HG03175 (cell line): ENCODE data around the gene TPRG1L.

Experiments
- ATAC-seq: cut with Tn5 transposase; IDR thresholded peaks from one replicate; pipeline ENCODE4 v1.9.1; 2021; ENCODE audit warnings: mild to moderate bottlenecking, moderate library complexity; ENCODE audit not compliant: unreplicated experiment

Gene TPRG1L

DNA sequence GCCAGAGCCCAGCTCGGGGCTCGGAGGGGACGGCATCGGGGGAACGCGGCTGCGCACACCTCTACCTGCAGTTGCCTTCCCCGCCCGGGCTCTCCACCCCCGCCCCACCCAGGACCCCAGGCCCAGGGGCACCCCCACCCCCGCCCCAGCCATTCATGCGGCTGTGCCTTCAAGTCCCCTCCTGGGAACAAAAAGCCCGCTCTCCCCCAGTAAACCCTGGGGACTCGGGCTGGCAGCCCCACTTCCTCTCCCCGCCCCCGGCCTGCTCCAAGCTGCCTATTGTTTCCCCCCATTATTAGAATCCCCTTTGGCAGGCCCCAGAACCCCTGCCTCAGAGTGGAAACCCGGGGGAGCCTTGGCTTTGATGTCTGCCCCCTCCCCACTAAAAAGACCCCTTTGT is 31.5 kb upstream of the TPRG1L start:
- ATAC-seq: no peak

DNA sequence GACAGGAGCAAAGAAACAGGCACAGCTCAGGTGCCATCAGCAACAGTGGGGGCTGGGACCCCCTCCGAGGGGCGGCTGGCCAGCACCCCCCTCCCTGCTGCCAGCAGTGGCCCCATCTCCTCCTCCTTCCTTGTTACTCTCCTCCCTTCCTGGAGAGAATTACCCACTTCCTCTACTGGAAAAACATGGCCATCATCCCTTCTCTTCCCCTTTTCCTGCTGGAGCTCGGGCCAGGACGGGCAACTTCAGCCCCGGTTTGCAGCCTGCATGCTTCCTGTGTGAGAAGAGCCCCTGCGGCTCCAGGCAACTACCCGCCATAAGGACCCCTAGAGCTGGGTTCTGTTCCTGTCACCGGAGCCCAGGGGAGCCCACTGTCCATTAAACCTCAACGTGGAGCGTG is 31.1 kb upstream of the TPRG1L start:
- no peak for ATAC-seq

DNA sequence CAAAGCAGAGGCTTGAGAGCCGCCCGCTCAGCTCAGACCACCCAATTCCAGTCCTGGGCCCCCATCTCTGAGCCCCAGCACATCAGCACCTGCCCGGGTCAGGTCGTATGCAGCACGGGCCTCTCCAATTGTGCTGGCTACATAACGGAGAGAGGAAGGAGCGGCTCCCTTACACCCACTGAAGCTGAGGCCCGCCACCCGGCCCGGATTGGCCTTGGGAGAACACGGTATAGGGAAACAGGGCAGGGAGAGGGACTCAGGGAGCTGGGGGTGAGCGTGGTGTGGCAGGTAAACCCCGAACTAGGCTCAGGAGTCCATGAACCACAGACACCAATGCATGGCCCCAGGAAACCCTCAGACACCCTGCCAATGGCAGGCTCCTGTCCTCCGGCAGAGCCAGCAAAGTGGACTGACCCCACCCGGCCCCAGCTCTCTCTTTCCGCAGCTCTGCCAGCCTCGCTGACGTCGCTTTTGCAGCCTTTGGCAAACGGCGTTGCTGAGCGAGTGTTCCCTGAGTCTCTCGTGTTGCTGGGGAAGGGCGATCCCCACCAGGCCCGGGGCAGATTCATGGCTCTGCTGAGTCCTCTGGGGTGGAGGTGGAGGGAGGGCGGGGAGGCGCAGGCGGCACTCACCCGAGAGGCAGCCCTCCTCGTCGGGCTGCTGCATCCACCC is 30.0 kb upstream of the TPRG1L start:
- no peak for ATAC-seq

DNA sequence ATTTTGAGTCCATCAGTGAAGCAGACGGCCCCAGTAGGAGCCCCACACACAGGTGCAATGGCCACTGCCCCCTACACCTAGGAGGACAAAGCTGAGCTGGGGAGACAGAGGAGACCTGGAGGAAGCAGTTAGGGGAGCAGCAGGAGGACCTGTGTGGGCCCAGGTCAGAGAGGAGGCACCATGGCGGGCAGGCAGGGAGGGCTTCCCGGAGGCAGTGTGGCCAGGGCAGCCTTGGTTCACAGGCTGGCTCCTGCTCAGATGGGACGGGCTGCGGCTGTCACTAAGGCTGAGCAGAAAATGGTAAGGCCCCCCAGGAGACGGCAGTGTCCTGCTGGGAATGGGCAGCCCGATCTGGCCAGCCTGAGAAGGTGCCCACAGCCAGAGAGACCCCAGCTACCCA is 28.9 kb upstream of the TPRG1L start:
- no peak for ATAC-seq

DNA sequence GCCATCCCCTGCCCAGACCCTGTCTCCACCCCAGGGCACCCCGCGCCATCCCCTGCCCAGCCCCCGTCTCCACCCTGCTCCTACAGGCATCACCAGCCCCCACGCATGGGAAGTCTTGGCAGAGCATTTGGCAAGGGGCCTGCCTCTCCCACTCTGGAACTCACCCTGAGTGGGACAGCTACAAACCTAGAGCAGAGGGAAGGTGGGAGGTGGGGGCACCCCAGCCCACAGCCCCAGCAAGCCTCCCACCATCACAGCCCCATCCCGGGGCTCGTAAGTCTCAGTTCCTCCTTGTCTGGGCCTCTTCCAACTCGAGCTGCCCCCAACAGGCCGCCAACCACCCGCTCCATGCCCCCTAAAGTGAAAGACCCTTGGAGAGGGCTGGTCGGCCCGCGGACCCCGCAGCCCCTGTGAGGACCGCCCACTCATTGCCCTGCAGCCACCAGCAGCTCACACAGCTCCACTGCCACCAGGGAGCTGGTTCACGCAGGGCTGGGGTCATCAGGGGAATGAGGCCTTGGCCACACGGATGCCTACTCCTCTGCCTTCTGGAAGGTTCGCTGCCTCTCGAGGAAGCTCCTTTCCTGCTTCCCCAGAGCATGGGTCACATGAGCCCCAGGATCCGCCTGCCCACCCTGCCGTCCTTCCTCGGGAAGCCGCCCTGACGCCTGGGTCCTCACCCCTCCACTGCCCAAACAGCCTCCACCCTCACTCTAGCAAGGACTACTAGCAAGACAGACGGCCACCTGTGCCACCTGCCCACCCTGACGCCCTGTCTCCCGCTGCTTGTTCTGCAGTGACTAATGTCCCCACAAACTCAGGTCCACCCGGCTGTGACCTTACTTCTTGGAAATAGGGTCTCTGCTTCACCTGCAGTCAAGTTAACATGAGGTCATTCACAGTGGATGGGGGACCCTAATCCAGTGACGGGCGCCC is 27.9 kb upstream of the TPRG1L start:
- no peak for ATAC-seq

DNA sequence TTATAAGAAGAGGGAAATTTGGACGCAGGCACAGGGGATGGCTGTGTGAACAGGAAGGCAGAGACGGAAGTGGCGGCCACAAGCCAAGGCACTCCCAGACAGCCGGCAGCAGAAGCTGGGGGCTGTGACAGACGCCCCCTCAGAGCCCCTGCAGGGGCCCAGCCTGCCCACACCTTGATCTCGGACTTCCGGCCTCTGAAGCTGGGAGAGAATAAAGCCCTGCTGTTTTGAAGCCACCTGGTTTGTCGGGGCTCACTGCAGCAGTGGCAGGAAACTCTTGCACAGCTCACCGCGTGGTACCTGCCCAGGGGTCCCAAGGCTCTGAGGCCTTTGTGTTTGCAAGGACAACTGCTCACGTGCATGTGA is 27.2 kb upstream of the TPRG1L start:
- no peak for ATAC-seq

DNA sequence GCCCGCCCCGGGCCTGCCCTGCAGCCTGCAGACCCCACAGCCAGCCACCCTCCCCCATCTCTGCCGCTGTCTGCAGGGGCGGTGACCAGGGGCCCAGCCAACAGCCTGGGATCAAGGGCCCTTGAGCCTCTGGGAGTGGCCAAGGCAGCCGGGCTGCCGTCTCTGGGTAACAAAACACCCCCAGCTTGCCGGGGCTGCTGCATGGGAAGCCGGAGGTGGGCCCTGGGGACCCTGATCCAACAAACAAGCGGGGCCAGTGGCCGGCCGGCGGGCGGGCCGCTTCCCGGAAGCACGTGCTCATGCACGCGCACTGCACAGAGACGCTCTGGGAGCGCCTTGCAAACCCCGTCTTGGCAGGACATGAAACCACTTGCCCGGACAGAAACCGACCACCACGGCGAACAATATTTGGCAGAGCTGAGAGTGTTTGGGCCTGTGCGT is 26.7 kb upstream of the TPRG1L start:
- ATAC-seq: no peak

DNA sequence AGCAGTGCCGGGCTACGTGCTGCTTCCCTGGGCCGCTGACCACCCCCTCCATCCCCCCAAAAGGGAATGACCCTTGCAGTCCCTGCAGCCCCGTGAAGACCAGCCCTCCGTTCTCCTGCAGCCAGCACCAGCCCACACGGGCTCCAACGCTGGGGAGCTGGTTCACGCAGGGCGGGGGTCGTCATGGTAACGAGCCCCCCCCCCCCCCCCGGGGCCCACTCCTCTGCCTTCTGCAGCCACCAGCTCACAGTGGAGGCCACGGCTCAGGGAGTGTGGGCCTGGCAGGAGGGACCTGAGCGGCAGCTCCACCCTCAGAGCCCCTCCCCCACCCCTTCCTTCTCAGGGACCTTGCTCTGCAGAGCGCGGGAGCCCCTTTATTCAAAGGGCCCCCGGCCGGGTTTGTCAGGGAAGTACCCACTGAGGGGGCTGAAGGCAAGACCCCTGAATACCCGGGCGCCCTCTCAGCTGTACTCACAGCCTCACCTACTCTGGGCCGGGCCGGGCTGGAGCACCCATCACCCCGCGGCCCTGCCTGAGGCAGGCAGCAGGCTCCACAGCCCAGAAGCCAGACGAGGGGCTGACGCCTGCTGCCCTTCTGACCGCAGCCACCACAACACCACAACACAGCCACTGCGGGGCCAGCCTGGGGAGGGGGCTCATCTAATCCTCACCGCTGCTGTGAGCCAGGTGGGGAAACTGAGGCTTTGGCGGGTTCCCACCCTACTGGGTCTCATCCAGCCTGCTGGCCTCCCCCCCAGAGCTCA is 26.1 kb upstream of the TPRG1L start:
- no peak for ATAC-seq

DNA sequence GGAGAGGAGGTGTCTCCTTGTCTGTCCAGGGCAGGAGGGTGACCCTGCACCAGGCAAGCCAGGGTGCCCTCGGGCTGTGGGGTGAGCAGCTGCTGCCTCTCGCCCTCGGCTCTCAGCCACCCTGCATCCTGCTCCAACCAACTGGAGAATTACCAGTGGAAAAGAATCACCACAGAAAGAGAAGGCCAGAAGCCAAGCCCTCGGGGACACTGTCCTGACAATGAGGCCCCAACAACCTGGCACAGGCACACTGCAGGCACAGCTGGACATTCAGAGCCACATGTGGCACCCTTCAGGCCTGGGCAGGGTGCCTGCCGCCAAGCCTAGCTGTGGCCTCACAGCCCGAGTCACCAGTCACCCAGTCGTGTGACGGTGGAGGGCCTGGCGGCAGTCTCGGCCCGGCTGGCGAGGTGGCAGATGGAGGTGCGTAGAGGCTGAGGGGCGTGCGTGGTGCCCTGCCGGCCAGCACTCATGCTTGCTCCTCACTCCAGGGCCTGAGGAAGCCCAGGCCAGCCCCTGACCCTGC is 25.5 kb upstream of the TPRG1L start:
- no peak for ATAC-seq

DNA sequence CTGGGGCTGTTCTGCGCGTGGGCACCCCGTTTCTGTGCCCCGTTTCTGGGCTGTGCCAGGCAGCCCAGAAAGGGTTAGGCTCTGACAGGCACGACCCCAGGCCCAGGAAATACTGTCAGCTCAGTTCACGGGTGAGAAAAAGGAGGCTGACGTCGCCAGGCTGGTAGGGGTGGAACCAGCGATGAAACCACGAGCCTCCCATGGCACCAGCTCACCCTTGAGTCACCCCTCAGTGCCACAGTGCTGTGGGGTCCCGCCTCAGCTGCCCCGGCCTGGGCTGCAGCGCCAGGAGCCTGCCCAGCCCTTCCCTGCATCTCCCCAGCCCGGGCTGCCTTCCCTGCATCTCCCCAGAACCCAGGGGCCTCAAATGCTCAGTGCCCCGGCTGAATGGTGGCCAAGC is 25.0 kb upstream of the TPRG1L start:
- no peak for ATAC-seq

DNA sequence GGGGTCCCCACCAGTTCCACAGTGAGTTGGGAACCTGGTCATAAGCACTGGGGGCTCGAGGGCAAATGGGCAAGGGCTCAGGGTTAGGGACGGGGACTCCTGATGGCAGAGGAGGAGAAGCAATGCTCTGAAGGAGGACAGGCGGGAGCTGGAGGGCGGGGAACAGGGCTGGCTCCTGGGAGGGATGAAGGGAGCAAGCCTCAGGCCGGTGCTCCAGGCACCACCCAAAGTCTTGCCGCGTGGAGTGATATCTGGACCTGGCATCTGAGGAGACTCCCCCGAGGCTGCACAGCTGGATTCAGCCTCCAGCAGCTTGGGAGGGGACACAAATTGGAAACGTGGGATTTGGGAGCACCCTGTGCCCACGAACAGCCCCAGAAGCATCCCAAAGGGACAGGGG is 24.5 kb upstream of the TPRG1L start:
- no peak for ATAC-seq

DNA sequence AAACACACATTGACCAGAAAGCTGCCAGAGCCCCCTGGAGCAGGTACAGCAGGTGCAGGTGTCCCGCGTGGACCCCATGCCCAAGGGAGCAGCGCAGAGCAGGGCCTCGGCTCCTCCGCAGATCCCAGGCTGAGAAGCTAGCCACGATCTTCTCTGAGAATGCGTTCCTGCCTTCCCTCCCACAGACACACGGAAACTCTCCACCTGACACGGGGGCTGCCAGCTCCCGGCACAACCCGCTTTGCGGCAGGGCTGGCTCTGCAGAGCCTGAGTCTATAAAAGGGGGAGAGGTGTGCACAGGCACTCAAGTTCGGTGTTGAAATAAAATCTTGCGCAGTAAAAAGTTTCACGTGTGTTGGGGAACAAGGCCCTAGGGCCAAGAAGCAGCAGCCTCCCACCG is 23.1 kb upstream of the TPRG1L start:
- ATAC-seq: no peak

DNA sequence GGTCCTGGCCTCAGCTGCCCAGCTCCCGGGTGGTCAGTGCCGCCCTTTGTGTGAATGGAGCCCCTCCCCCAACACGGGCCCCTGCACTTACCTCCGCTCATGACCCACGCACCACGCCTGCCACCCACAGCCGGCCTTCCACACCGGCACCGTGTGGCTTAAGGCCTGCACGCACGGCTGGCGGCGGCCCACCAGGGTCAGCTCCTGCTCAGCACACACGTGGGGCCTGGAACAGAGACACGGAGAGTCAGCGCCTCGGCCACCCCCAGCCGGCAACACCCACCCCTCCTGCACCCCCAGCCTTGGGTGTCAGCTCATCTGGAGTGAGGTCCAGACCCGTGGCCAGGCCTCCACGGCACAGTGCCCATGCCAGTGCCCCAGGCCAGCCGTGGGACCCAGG is 22.4 kb upstream of the TPRG1L start:
- no peak for ATAC-seq

DNA sequence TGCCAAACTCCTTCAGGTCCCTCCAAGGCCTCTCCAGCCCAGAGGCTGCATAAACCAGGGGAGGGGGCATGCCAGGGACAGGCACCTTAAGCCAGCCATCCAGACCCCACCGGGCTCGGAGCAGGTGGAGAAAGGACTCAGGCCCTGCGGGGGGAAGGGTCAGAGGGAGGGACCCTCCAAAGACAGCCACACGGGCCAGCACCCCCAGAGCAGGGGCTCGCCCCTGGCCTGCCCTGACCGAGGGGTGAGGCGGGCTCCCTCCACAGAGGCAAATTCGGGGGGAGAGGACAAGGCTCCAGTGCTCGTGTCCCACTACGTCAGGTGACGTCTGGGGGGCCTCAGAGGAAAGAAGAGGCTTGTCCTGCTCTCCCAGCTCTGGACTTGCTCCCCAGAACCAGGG is 21.7 kb upstream of the TPRG1L start:
- ATAC-seq: no peak

DNA sequence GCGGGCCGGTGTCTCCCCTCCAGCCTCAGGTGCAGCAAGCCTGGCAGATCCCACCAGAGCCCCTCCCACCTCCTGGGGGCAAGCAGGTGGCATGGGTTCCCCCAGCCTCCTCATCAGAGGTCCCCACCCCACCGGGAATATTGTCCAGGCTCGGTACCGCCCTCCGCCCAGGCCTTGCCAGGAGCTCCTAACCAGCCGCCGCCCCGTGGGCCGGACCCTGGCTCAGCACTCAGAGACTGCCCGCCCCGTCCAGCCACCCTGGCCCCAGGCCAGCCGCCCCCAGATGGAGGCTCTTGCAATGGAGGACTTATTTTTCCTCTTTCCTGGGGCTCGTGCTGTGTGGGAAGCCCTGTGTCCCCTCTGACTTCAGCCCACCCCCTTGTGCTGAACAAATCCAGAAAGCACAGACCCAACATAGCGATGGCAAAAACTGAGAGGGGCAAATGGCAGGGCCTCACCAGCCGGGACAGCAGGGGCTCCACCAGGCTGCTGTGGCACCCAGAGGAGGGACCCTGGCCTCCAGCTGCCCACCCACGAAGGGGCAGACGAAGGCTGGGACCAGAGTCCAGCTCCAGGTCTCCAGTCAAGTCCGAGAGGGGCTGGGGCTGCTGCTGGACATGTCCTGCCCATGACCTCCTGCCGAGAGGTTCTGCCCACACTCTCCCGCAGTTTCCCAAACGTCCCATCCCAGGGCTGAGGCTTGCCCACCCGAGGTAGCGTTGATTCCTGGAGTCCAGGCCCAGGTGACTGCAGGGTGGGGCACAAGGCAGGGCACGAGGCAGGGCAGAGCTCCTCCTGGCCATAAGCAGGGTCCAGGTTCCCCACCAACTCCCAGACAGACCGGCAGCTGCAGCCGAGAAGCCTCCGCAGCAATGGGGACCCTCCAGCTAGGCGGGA is 21.0 kb upstream of the TPRG1L start:
- ATAC-seq: no peak

DNA sequence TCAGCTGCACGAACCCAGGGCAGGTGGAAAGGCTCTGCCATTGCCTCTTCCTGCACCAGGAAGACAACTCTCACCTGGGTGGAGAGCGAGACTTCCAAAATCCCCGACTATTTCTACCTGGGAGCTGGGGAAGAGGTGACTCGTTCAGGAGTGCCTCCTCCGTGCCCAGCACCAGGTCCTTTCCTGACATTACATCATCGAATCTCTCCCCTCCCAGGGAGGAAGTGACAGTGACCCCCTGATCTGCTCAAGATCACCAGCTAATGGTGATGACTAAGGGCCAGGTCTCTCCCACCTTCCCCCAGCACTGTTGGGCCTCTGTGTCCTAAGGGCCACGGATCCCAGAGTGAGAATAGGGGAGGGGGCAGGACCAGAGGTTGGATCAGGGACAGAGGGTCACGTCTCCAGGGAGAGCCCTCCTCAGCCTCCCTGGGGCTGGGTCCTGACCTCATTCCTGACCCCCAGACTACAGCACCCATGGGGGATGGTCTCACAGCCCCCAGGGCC is 20.3 kb upstream of the TPRG1L start:
- ATAC-seq: no peak

DNA sequence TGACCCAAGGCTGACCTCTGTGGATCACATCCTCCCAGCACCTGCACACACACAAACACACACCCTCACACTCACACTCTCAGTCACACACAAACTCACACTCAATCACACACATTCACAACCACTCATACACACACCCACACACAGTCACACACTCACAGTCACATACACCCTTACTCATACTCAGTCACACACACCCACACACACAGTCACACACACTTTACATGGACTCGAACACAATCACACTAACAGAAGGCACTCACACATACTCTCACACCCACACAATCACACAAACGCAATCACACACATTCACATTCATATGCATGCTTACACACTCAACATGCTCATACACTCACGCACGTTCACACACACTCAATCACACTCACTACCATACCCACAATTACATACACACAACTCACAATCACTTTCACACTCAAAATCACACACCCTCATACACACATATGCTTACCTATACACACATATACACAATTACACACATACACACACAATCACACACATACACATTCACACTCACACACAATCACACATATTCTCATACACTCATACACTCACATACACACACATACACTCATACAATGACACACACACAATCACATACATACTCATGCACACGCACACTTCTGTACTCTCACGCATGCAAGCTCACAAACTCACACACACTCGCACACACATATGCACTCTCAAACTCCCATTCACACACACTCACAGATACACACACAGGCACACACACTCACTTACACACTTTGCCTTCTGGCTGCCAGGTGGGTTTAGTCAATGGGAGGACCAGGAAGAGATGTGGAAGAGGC is 19.6 kb upstream of the TPRG1L start:
- no peak for ATAC-seq

DNA sequence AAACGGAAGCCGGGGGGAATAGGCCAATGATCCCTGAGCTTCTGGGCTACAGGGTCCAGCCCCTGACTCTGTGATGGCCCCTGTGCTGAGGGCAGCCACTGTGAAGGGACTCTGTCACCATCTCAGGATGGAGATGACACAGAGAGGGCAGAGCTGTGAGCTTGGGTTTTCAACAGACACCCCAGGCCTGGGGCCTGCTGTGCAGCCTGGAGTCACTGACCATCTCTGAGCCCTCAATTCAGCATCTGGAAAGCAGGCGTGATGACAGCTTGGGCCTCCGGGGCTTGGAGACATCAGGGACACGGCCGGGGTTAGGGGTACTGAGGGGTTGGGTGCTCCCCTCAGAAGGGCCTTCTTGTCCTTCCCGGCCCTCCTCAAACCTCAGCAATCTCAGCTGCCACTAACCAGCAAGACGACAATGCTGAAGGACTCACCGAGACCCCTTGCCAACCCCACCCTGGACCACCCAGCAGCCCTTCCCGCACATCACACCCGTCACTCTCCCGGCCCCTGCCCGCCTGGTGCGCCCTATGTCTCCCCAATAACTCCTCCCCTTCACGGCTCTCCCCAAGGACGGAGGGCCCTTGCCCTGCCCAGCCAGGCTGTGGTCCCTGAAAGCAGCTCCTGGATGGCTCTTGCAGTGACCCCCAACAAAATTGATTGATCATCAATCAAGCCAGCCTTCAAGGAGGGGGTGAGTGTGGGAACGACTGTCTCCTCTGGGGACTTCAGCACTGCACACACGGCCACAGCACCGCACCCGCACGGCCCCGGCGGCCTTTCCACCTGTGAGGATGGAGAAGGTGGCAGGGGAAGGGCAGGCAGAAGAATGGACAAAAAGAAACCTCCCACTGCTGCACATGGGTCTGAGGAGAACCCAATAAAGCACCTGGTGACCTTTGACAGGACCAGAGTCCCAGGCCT is 17.8 kb upstream of the TPRG1L start:
- no peak for ATAC-seq
